Activated T-helper 17 cell treated with anti-CD3 and anti-CD28 coated beads, Interleukin-2, amount 50 U/mL, for 72 hours (primary cell): Measurements from ENCODE around the gene CNGB1. TPM values are rescaled to one million over a fixed set of nuclear protein-coding genes. Genes with fewer than 3 reads are reported as not detected.
"Not testable (repeated sequence)": the region's sequence is repeated elsewhere in the genome, so short reads cannot be mapped to it uniquely, and the experiment has no call there.

Experiments
- ATAC-seq: fragments of 150-1000 bp; cut with Tn5 transposase; replicated peaks from 2 replicates; pipeline ENCODE4 v1.10.0; 2021; ENCODE audit warnings: mild to moderate bottlenecking, moderate library complexity
- H3K27ac Mint-ChIP-seq: one replicate; pipeline ENCODE4 v1.8.0; 2022; ENCODE audit warnings: mixed read lengths
- H3K27me3 Mint-ChIP-seq: one replicate; pipeline ENCODE4 v1.8.0; 2022; ENCODE audit warnings: mixed read lengths
- H3K36me3 Mint-ChIP-seq: one replicate; pipeline ENCODE4 v1.8.0; 2022; ENCODE audit warnings: low read depth, mild to moderate bottlenecking, mixed read lengths
- H3K4me1 Mint-ChIP-seq: one replicate; pipeline ENCODE4 v1.8.0; 2022; ENCODE audit warnings: mixed read lengths
- H3K4me3 Mint-ChIP-seq: one replicate; pipeline ENCODE4 v1.8.0; 2022; ENCODE audit warnings: mild to moderate bottlenecking, mixed read lengths
- H3K9me3 Mint-ChIP-seq: one replicate; pipeline ENCODE4 v1.8.0; 2022; ENCODE audit warnings: mixed read lengths
- total RNA-seq, 2 donors: library from RNA; stranded (reverse); gene quantifications; one replicate each; pipeline ENCODE4 v1.2.3, GENCODE V29; 2022

Gene CNGB1
- total RNA-seq, 2 donors from 2014 or later: not detected

GRCh38 chr16:57842601-57843000 lies 128.3 kb downstream of the CNGB1 start:
- Mint-ChIP-seq H3K9me3 (no peaks in the 10 kb centered on the region), H3K27ac (no peak overlapping the region), H3K4me1 (no peaks in the 10 kb centered on the region), H3K27me3 (peaks cover 3% of the 10 kb centered on the region), H3K4me3 (no peak overlapping the region), H3K36me3 (no peaks in the 10 kb centered on the region)
- no peak for ATAC-seq

- Mint-ChIP-seq H3K27me3 (peaks cover 7% of the 10 kb centered on the region), H3K4me1 (no peaks in the 10 kb centered on the region), H3K36me3 (no peaks in the 10 kb centered on the region), H3K27ac (no peak overlapping the region), H3K4me3 (no peak overlapping the region), H3K9me3 (no peaks in the 10 kb centered on the region)
- ATAC-seq: no peak
These were observed 130.1 kb downstream of the CNGB1 start for GRCh38 chr16:57840833-57841232.

GRCh38 chr16:57838161-57838560 lies 132.8 kb downstream of the CNGB1 start:
- no peak overlapping the region for H3K4me3 Mint-ChIP-seq
- ATAC-seq: no peak

GRCh38 chr16:57837305-57838125 lies 133.4 kb downstream of the CNGB1 start:
- Mint-ChIP-seq H3K27me3 (peaks cover 14% of the 10 kb centered on the region), H3K27ac (no peak overlapping the region), H3K36me3 (no peaks in the 10 kb centered on the region), H3K9me3 (no peaks in the 10 kb centered on the region), H3K4me1 (no peaks in the 10 kb centered on the region), H3K4me3 (no peak overlapping the region)
- ATAC-seq: no peak

More at GRCh38 chr16:57838161-57838560, 132.8 kb downstream of the CNGB1 start:
- Mint-ChIP-seq H3K4me1 (no peaks in the 10 kb centered on the region), H3K9me3 (no peaks in the 10 kb centered on the region), H3K27ac (no peak overlapping the region), H3K36me3 (no peaks in the 10 kb centered on the region), H3K27me3 (peaks cover 14% of the 10 kb centered on the region)

- not testable (repeated sequence) for H3K36me3 Mint-ChIP-seq, H3K27ac Mint-ChIP-seq, H3K9me3 Mint-ChIP-seq, H3K4me1 Mint-ChIP-seq, ATAC-seq, H3K4me3 Mint-ChIP-seq
- H3K27me3 Mint-ChIP-seq: peaks cover 17% of the 10 kb centered on the region
These were observed 135.5 kb downstream of the CNGB1 start for GRCh38 chr16:57835439-57835838.

- Mint-ChIP-seq H3K36me3 (no peaks in the 10 kb centered on the region), H3K9me3 (no peaks in the 10 kb centered on the region), H3K27ac (no peak overlapping the region), H3K4me3 (no peak overlapping the region), H3K4me1 (no peaks in the 10 kb centered on the region), H3K27me3 (peaks cover 17% of the 10 kb centered on the region)
- no peak for ATAC-seq
These were observed 136.0 kb downstream of the CNGB1 start for GRCh38 chr16:57834936-57835335.

Other genes with a start within 250 kb of the CNGB1 start
- 10 to 100 TPM; 20.0 to 37.5 TPM for gene KATNB1, start 235.4 kb downstream of the CNGB1 start, total RNA-seq
- gene KIFC3, start 168.6 kb downstream of the CNGB1 start, total RNA-seq: 1 to 10 TPM in 1 of 2 donors, under 1 TPM in 1; 0.82 to 1.2 TPM
- 1 to 10 TPM; 3.9 to 5.5 TPM for gene ZNF319, start 29.5 kb upstream of the CNGB1 start, total RNA-seq
- 10 to 100 TPM; 33.7 to 56.6 TPM for gene USB1, start 30.3 kb upstream of the CNGB1 start, total RNA-seq
- under 1 TPM; 0.19 to 0.29 TPM for gene MMP15, start 54.6 kb upstream of the CNGB1 start, total RNA-seq
- 10 to 100 TPM; 28.7 to 49.7 TPM for gene CFAP20, start 158.3 kb upstream of the CNGB1 start, total RNA-seq
- 10 to 100 TPM; 54.0 to 78.7 TPM for gene CSNK2A2, start 227.0 kb upstream of the CNGB1 start, total RNA-seq